Stimulated activated naive B cell treated with anti-CD40 and anti-IgM and Interleukin-4, amounts not matched to agents 10 μg/mL and 1 μg/mL and 100 μg/mL, for 72 hours (primary cell): ENCODE results near the gene TDRD9.

Experiments used
- ATAC-seq, 2 donors: fragments of 150-1000 bp; cut with Tn5 transposase; replicated peaks; 2 replicates each; pipeline ENCODE4 v1.10.0; 2021; ENCODE audit warnings: moderate library complexity in 1 of 2
- DNase-seq: peaks from one replicate; pipeline ENCODE4 v3.0.0; 2021
- H3K27ac Mint-ChIP-seq: one replicate; pipeline ENCODE4 v1.8.0; 2022; ENCODE audit warnings: mild to moderate bottlenecking, mixed read lengths
- H3K27me3 Mint-ChIP-seq, 2 donors: one replicate each; pipeline ENCODE4 v1.8.0; 2022; ENCODE audit warnings: mixed read lengths in 2 of 2
- H3K36me3 Mint-ChIP-seq, 2 donors: one replicate each; pipeline ENCODE4 v1.8.0; 2022; ENCODE audit warnings: mixed read lengths in 2 of 2, mild to moderate bottlenecking in 1 of 2
- H3K4me1 Mint-ChIP-seq, 2 donors: one replicate each; pipeline ENCODE4 v1.8.0; 2022; ENCODE audit warnings: mixed read lengths in 2 of 2, mild to moderate bottlenecking in 1 of 2
- H3K4me3 Mint-ChIP-seq, 2 donors: one replicate each; pipeline ENCODE4 v1.8.0; 2022; ENCODE audit warnings: mild to moderate bottlenecking in 2 of 2, mixed read lengths in 2 of 2, moderate library complexity in 1 of 2
- H3K9me3 Mint-ChIP-seq, 2 donors: one replicate each; pipeline ENCODE4 v1.8.0; 2022; ENCODE audit warnings: mixed read lengths in 2 of 2, mild to moderate bottlenecking in 1 of 2

TDRD9 gene

GRCh38 chr14:103928011-103928890 lies at the start of gene TDRD9:
TDRD9 (plus strand) TSS chr14:103928456; CDS start chr14:103928510, 54 bp downstream.
- Mint-ChIP-seq H3K27me3 (peaks cover 12 to 28% of the 10 kb centered on the region in 2 donors), H3K9me3 (no peaks in the 10 kb centered on the region), H3K4me1 (peaks cover 0 to 2% of the 10 kb centered on the region in 2 donors), H3K36me3 (no peaks in the 10 kb centered on the region), H3K4me3 (no peak within 1 kb of the TSS), H3K27ac (no peak within 1 kb of the TSS)
- DNase-seq: no peak
- no peak for ATAC-seq

GRCh38 chr14:103879118-103879569 lies 49.1 kb upstream of the TDRD9 start:
- Mint-ChIP-seq H3K9me3 (no peaks in the 10 kb centered on the region), H3K4me1 (peaks cover 14 to 20% of the 10 kb centered on the region in 2 donors), H3K4me3 (peak overlapping the region; percentile 53 to 74), H3K27ac (no peak overlapping the region), H3K27me3 (peaks cover 13 to 35% of the 10 kb centered on the region in 2 donors), H3K36me3 (peaks cover 0 to 6% of the 10 kb centered on the region in 2 donors)
- ATAC-seq (no peak), DNase-seq (no peak)

GRCh38 chr14:103879570-103880347 lies 48.5 kb upstream of the TDRD9 start:
- Mint-ChIP-seq H3K4me3 (peak overlapping the region; percentile 53 to 74), H3K4me1 (peaks cover 13 to 20% of the 10 kb centered on the region in 2 donors), H3K9me3 (no peaks in the 10 kb centered on the region), H3K27me3 (peaks cover 13 to 35% of the 10 kb centered on the region in 2 donors), H3K27ac (no peak overlapping the region), H3K36me3 (peaks cover 0 to 6% of the 10 kb centered on the region in 2 donors)
- ATAC-seq (peak; percentile 45 to 48), DNase-seq (no peak)

GRCh38 chr14:103880348-103881267 lies 47.6 kb upstream of the TDRD9 start:
- Mint-ChIP-seq H3K27me3 (peaks cover 13 to 35% of the 10 kb centered on the region in 2 donors), H3K9me3 (no peaks in the 10 kb centered on the region), H3K4me3 (peak overlapping the region; percentile 53 to 74), H3K4me1 (peaks cover 8 to 20% of the 10 kb centered on the region in 2 donors), H3K27ac (no peak overlapping the region), H3K36me3 (no peaks in the 10 kb centered on the region)
- DNase-seq (no peak), ATAC-seq (peak; percentile 33 to 42)

GRCh38 chr14:103881268-103882201 lies 46.7 kb upstream of the TDRD9 start:
- no peak for DNase-seq
- Mint-ChIP-seq H3K9me3 (no peaks in the 10 kb centered on the region), H3K27me3 (peaks cover 13 to 35% of the 10 kb centered on the region in 2 donors), H3K4me1 (peaks cover 8 to 20% of the 10 kb centered on the region in 2 donors), H3K4me3 (peak overlapping the region in 1 of 2 donors; percentile 32), H3K27ac (no peak overlapping the region), H3K36me3 (no peaks in the 10 kb centered on the region)
- no peak for ATAC-seq

- Mint-ChIP-seq H3K4me1 (peaks cover 8 to 20% of the 10 kb centered on the region in 2 donors), H3K27ac (no peak overlapping the region), H3K27me3 (peaks cover 13 to 35% of the 10 kb centered on the region in 2 donors), H3K9me3 (no peaks in the 10 kb centered on the region), H3K4me3 (no peak overlapping the region), H3K36me3 (no peaks in the 10 kb centered on the region)
- DNase-seq (no peak), ATAC-seq (no peak)
These were observed 45.6 kb upstream of the TDRD9 start for GRCh38 chr14:103882503-103883262.

- H3K27ac Mint-ChIP-seq: no peak overlapping the region
- no peaks in the 10 kb centered on the region for H3K36me3 Mint-ChIP-seq
- no peak overlapping the region for H3K4me3 Mint-ChIP-seq
- H3K4me1 Mint-ChIP-seq: peaks cover 8 to 20% of the 10 kb centered on the region in 2 donors
- H3K9me3 Mint-ChIP-seq: no peaks in the 10 kb centered on the region
- H3K27me3 Mint-ChIP-seq: peaks cover 13 to 35% of the 10 kb centered on the region in 2 donors
- DNase-seq: no peak
- ATAC-seq: no peak
These were observed 45.1 kb upstream of the TDRD9 start for GRCh38 chr14:103883263-103883523.

GRCh38 chr14:103884854-103885253 lies 43.4 kb upstream of the TDRD9 start:
- no peak for DNase-seq
- H3K4me1 Mint-ChIP-seq: peaks cover 5 to 14% of the 10 kb centered on the region in 2 donors
- H3K27me3 Mint-ChIP-seq: peaks cover 13 to 28% of the 10 kb centered on the region in 2 donors

GRCh38 chr14:103885509-103885932 lies 42.7 kb upstream of the TDRD9 start:
- Mint-ChIP-seq H3K27me3 (peaks cover 13 to 21% of the 10 kb centered on the region in 2 donors), H3K4me3 (no peak overlapping the region), H3K36me3 (no peaks in the 10 kb centered on the region), H3K4me1 (peaks cover 5 to 7% of the 10 kb centered on the region in 2 donors), H3K27ac (no peak overlapping the region), H3K9me3 (no peaks in the 10 kb centered on the region)
- DNase-seq (no peak), ATAC-seq (no peak)

More at GRCh38 chr14:103884854-103885253, 43.4 kb upstream of the TDRD9 start:
- ATAC-seq: no peak
- Mint-ChIP-seq H3K4me3 (no peak overlapping the region), H3K36me3 (no peaks in the 10 kb centered on the region), H3K27ac (no peak overlapping the region), H3K9me3 (no peaks in the 10 kb centered on the region)

- Mint-ChIP-seq H3K9me3 (no peaks in the 10 kb centered on the region), H3K27ac (no peak overlapping the region), H3K27me3 (peaks cover 6 to 11% of the 10 kb centered on the region in 2 donors), H3K4me1 (no peaks in the 10 kb centered on the region), H3K4me3 (no peak overlapping the region), H3K36me3 (no peaks in the 10 kb centered on the region)
- DNase-seq (no peak), ATAC-seq (no peak)
These were observed 41.7 kb upstream of the TDRD9 start for GRCh38 chr14:103886304-103887169.

GRCh38 chr14:103887170-103887501 lies 41.1 kb upstream of the TDRD9 start:
- Mint-ChIP-seq H3K27me3 (peaks cover 5 to 6% of the 10 kb centered on the region in 2 donors), H3K27ac (no peak overlapping the region), H3K36me3 (no peaks in the 10 kb centered on the region), H3K9me3 (no peaks in the 10 kb centered on the region), H3K4me3 (no peak overlapping the region), H3K4me1 (no peaks in the 10 kb centered on the region)
- no peak for DNase-seq
- no peak for ATAC-seq
